Fibroblast of skin of left biceps (primary cell): ENCODE data around the gene FXYD7.
"Not testable (repeated sequence)": the region's sequence is repeated elsewhere in the genome, so short reads cannot be mapped to it uniquely, and the experiment has no call there.

Source experiments
- DNase-seq, 2 experiments: peaks; one replicate each; pipeline ENCODE4 v3.0.0-alpha.2; 2013; ENCODE audit warnings: low read depth in 2 of 2

Gene FXYD7

DNA sequence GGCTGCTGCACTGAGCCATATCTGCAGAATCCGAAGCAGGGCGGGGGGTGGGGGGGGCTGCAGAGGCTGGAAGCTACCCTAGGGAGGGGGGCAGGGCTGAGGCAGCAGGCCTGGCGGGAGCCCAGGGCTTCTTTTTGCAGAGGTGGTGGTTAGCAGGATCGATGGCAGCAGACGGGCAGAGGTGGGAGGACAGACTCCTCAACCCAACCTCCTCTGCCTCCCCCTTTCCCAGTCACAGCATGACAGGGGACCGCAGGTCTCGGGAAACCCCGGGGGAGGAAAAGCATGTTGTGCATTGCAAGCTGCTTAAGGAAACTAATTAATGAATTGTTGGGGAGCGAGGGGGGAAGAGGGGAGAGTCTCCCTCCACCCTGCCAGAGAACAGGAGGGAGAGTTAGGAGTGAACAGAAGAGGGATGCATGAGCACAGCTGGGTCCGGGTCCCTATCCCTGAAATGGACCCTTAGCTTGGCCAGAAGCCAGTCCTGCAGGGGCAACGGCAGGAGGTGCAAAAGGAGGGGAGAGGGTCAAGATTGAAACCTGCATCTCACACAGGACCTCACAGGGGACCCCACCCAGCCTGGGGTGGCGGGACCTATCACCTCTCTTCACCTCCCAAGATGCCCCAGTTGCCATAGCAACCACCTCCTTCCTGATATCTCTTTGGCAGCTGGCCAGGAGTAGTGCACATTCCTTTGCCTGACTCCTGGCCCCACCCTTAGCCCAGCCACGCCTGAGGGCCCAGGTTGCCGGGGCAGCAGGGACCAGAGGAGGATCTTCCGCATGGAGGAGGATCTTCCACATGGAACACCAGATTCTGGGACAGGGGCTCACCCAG lies 1.8 kb downstream of the FXYD7 start:
- no peak for DNase-seq

DNA sequence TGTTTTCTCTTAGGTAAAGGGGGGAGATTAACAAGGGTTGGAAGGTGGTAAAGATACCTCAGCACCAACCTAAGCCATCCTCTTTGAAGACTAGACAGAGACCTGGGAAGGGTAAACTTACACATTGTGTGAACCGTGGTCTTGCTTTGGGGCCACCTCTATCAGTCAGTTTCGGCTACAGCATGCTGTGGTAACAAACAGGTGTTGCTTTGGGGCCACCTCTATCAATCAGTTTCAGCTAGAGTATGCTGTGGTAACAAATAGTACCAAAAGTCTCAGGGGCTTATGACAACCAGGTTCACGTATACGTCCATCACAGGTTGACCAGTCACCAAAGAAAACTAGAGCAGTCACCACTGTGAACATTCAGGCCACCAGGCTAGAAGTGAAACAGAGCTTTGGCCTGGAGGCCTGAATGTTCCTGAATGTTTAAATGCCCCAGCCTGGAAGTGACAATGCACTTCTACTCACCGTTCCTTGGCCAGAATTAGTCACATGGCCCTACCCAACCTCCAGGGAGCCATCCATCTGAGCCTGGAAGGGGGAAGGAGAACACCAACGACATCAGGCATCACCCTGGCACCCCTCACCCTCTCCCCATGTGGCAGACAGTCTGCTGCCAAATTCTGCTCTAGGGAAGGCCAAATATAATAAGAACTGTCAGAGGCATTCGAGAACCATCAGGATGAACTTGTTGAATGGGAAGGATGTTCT lies 3.8 kb downstream of the FXYD7 start:
- DNase-seq, result no peak

DNA sequence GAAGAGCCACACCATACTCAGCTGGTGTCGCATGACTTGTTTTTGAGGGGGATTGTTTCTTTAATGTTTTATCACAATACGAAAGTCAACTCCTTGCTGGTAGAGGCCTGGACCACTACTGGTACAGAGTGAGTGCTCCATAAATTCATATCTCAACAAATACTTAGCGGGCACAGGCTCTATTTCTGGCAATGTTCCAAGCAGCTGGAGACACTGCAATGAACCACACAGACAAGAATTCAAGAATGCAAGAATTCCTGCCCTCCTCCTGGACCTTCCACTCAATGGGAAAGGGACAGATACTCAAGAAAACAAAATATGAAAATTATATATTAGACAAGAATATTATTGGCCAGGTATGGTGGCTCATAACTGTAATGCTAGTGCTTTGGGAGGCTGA lies 6.4 kb downstream of the FXYD7 start:
- no peak for DNase-seq

DNA sequence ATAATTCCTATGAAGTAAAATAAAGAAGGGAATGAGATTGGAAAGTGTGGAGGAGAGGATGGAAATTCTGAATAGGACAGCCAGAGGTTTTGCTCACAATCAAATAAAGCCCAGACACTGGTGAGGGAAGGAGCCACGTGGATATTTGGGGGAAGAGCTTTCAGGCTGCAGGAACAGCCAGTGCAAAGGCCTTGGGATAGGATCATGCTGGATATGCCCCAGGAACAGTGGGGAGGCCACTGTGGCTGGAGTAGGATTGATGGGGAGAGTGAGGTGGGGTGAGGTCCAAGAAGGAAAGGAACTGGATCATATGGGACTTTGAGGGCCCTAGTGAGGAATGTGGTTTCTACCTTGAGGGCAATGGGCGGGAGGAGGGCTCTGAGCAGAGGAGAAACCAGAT lies 7.4 kb downstream of the FXYD7 start:
- DNase-seq, result no peak

DNA sequence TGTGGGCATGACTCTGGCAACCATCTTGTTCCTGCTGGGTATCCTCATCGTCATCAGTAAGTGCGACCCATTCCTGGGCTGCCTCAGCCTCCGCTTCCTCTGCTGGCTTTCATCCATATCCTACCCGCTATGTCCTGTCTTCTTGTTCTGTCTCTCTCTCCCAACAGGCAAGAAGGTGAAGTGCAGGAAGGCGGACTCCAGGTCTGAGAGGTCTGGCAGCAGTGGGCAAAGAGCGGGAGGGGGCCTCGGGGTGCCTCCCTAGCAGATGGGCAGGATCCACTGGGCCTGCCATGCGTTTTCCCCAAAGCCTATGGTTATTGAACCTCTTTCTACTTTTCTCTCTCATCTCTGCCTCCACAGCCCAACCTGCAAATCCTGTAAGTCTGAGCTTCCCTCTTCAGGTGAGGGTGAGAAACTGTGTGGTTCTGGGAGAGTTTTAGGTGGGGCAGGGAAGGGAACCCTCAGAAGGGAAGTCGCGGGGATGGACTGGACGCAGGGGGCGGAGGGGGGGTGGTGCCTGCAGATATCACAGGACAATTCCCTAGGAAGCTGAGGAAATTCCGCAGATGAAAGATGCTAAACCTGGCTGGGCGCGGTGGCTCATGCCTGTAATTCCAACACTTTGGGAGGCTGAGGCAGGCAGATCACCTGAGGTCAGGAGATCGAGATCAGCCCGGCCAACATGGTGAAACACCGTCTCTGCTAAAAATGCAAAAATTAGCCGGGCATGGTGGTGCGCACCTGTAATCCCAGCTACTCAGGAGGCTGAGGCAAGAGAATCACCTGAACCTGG lies 8.4 kb downstream of the FXYD7 start:
- no peak for DNase-seq

DNA sequence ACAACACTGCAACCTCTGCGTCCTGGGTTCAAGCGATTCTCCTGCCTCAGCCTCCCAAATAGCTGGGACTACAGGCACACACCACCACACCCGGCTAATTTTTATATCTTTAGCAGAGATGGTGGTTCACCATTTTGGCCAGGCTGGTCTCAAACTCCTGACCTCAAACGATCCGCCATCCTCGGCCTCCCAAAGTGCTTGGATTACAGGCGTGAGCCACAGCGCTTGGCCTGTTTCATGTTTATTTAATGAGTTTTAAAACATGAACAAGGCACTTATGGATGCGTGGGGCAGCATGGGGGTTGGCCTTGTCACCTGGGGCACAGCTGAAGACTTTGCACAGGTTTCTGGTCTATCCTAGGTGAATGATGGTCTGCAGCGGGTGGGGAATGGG lies 10.1 kb downstream of the FXYD7 start:
- DNase-seq, result not testable (repeated sequence)

DNA sequence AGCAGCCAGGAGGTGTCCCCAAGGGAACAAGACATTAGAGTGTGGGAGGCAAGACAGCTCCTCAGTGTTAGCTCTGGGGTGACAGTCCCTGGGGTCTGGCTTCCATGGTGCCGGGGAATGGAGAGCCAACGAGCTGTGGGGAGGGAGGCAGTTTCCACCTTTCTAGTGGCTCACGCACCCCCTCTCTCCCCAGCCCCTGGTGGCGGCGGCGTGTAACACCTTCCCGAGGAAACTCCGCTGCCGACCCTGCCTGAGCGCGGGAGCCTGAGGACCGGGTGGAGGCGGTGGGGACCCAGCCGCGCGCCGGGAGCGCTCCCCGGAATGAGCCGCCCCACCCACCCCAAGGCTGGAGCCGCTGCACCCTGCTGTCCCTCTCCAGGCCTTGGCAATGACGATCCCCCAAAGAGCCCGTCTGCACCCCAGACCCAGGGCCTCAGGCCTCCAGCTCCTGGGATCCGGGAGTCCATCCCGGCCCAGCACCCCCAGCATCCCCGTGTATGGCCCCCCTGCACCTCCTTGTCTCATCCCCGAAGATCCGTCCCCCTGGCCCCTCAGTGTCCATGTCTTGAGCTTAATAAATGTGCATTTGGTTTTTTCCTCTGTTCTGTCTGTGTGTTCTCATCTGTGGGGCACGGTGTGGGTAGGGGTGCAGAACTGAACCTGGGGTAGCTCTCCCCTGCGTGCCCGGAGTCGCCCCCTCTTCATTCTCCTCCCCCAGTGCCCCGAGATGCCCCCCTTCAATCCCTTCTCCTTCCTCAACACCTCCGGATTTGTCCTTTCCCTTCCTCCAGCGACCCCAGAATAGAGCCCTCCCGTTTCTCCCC lies 10.9 kb downstream of the FXYD7 start:
- DNase-seq, result no peak

DNA sequence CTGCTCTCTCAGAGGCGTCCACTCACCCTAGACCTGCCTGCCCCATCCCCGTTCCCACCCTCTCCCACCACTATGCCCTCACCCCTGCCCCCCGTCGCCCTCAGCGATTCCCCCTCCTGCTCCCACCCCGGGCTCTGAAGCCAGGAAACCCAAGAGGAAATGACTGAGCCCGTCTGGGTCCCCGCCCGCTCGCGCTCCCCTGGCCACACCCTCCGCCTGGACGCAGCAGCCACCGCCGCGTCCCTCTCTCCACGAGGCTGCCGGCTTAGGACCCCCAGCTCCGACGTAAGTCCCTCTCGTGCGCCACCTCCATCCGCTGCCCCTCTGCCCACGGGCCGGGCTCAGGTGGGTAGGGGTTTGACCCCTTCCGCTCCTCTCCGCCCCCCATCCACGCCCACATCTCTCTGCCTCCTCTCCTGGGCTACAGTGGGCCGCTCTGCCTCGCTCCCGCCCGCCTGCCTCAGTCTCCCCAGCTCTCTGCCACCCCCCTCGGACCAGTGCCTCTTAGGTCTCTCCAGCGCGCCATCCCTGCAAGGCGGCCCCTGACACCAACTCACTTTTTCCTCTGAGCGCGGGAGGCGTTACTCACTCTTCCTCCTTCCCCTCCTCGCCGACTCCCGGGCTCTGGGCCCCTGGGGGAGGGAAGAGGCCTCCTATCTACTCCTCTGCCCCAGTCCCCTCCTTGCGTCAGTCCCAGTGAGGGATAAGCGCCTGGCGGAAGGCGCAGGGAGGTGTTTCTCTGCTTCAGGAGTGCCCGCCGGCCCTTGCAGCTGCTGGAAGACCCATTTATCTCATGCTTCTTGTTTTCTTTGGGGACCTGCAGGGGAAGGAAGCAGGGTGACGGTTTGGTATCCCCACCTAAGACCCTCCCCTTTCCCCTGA lies 11.7 kb downstream of the FXYD7 start, which contains the start of gene FXYD5:
TSS of gene FXYD5 (plus strand) at position 211 of the 882 bp plus-strand sequence. CDS start 816 bp downstream, outside the sequence.
- peak in 1 of 2 experiments; percentile 46 for DNase-seq

DNA sequence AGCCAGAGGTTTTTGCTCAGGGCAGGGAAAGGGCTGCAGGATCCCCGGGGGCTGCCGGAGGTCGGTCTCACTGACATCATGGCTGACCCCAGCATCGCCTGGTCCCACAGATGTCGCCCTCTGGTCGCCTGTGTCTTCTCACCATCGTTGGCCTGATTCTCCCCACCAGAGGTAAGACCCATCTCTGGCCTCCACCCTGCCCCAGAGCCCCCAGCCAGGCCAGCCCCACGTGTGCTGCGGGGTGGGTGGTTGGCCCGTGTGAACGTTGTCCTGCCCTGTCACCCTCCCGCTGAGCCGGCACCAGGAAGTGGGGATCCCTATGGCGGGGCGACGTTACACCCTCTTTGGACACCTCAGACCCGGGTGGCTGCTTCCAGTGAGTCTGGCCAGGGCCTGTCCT lies 12.4 kb downstream of the FXYD7 start:
- DNase-seq, result no peak

DNA sequence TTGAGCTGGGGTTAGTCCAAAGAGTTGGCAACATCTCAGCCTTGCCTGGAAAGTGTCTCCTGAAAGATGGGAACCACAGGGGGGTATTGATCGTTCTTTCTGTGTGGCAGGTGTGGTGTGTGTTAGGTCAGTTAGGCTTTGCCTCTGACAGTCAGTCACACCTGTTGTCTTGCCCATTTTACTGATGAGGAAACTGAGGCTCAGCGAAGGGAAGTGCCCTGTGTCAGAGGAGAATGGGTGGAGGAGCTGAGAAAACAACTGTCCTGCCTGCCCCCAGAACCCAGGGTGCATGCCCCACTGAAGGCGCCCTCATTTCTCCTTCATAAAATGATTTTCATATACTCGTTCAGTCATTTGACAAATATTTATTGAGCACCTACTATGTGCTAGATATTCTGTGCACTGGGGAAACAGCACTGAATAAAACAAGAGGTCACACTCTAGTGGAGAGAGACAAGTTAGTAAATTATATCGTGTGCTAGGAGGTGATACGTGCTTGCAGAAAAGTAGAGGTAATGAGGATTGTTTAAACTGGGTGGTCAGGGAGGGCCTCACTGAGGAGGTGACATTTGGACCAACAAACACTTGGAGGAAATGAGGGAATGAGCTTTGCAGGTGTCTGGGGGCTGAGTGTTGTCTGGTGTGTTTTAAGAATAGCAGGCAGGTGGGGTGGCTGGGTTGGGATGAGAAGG lies 13.1 kb downstream of the FXYD7 start:
- no peak for DNase-seq

DNA sequence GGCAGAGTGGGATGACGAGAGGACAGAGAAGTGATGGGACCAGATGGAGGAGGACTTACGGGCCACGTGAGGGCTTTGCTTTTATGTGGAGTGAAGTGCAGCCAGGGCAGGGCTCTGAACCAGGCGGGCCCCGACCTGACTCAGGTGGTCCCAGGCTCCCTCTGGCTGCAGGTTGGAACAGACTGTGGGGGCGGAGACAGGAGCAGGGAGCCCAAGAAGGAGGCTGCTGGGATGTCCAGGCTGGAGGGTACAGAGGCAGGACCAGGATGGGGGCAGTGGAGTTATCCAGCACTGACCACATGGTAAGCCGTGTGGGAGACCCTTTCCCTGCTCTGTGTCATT lies 13.6 kb downstream of the FXYD7 start:
- no peak for DNase-seq

DNA sequence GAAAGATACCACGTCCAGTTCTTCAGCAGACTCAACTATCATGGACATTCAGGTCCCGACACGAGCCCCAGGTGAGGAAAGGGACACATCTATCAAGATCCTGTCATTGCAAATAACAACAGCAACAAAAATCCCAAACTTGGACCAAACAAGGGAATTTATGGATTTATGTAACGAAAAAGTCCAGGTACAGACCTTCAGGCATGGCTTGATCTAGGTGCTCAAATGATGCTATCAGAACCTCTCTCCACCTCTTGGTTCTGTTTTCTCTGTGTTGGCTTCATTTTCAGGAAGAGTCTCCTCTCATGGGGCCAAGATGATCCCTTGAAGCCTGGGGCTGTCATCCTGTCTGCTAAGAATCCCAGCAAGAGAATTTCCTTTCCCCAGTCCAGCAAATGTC lies 14.4 kb downstream of the FXYD7 start:
- DNase-seq, result no peak

DNA sequence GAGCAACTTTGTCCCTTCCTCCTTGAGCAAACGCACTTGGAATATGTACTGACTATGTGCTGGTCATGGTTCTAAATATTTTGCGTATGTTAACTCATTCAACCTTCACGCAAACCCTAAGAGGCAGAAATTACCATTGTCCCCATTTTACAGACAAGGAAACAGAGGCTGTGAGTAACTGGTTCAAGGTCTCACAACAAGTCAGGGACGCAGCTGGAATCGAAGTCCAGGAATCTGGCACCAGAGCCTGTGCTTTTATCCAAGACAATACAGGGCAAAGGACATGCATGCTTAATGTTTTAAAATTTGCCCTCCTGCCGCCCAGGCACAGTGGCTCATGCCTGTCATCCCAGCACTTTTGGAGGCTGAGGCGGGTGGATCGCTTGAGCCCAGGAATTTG lies 16.6 kb downstream of the FXYD7 start:
- DNase-seq, result no peak

DNA sequence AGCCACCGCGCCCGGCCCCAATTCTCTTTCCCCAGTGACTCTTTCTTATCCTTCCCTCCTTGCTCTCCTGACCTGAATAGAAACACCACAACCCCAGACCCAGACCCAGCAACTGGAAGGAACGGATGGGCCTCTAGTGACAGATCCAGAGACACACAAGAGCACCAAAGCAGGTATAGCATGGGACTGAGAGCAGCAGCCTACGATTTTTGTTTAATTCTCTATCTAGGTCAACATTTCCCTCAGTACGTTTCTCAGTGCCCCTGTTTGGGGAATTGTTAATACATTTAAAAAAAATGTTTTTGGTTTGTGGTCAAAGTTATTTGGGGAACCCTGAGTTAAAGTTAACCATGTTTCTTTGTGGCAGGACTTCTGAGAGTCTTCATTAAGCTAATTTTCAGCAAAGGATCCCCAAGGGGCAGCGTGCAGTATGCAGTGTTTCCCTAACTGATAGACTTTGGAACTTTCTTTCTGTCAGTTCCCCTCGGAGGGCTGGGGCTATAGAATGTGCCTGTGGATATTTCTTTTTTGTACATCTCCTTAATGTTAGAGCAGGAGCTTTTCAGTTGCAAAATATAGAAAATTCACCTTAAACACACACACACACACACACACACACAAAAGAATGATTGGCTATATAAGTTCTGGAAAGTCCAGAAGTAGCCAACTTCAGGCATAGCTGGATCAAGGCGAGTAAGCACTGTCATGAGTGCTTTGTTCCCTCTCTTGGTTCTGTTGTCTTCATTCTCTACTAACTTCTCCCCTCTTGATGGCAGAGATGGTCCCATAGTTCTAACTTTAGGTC lies 17.8 kb downstream of the FXYD7 start:
- DNase-seq, result no peak

DNA sequence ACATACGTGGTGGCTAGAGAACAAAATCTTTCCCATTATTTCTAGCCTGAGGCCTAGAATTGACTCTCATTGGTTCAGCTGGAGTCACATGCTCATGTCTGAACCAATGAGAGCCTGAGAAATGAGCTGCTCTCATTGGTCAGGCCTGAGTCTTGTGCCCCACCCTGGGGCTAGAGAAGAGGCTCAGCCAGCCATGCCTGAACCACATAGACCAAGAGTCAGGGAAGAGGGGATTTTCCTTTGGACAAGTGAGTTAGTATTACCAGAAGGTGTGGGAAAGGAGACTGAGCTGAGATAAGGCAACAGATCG lies 18.3 kb downstream of the FXYD7 start:
- DNase-seq, result no peak

DNA sequence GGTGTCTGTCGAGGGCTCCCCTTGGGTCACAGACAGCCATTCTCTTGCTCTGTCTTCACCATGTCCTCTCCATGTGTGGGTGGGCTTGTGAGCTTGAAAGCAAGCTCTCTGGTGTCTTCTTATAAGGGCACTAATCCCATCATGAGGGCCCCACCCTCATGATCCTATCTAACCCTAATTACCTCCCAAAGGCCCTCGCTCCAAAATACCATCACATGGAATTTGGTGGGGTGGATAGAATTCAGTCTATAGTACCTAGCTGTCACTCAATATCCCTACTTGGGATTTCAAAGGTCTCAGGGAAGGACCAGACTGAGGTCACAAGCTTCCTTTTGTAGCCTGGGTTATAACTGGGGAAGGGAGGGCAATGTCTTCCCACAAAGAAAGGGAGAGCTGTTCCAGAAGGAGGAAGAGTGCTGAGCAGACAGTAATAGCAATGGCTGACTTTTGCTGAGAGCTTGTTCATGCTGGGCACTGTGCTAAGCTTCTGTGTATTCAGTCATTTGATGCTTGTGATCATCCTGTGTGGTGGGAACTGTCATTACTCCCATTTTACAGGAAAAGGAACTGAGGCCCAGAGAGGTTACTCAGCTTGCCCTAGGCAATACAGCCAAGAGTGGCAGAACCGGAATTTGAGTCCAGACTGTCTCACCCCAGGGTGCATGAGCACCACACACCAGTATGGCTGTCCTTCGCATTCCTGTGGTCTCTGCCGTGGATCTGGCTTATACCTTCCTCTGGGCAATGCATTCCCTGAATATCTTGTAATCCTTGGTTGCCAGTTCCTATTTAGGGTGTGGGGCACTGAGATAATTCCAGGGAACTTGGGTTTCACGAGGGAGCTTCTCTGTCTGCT lies 19.6 kb downstream of the FXYD7 start:
- DNase-seq, result no peak

DNA sequence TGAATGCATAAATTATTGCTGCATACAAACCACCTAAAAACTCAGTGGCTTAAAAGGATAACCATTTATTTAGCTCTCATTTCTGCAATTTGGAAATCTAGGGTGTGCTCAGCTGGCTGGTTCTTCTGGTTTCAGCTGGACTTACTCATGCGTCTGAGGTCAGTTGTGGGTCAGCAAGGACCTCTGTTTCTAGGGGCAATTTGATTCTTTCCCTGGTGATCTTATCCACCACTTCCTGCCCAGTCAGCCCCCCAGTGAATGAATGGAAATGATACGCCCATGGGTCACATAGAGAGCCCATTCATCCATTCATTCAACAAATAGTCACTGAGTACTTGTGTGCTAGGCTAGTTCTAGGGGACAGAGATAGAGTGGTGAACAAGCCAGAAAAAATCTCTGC lies 21.4 kb downstream of the FXYD7 start:
- no peak for DNase-seq
